Endothelial cell of umbilical vein (primary cell): ENCODE data around the gene ALDH1A2. TPM values are rescaled to one million over a fixed set of nuclear protein-coding genes. Genes with fewer than 3 reads are reported as not detected.

Source experiments
- BruUV-seq: library from RNA; stranded (reverse); fragments of 400-500 nt; replicated peaks from 2 replicates; lab custom pipeline; 2021; lab: Mats Ljungman, UMichigan
- CTCF ChIA-PET: fragments of 300-600, 350-600 bp; sonication (Branson Sonifier 250); formaldehyde crosslinking; loops from one replicate; lab custom pipeline; 2021; ENCODE audit warnings: antibody characterized with exemption, inconsistent platforms; lab: Charles Lee
- POLR2A ChIA-PET: fragments of 300-600, 350-600 bp; sonication (Branson Sonifier 250); formaldehyde crosslinking; loops from one replicate; lab custom pipeline; 2021; ENCODE audit warnings: antibody characterized with exemption, inconsistent platforms; lab: Charles Lee
- DNase-seq: peaks from one replicate; pipeline ENCODE4 v3.0.0-alpha.2; 2011; ENCODE audit warnings: low read depth, low spot score
- FAIRE-seq: peaks from 2 replicates; lab custom pipeline; 2011; peaks lifted over from hg19 to GRCh38; lab: Jason Lieb, UNC
- H2AFZ ChIP-seq: 2 replicates; pipeline ENCODE4 v1.6.0; 2012; ENCODE audit warnings: low read depth, low read length, control low read depth, inconsistent platforms
- H3K27ac ChIP-seq: 2 replicates; pipeline ENCODE4 v1.5.1; 2011; ENCODE audit warnings: low read depth, mild to moderate bottlenecking, control low read depth, low read length, moderate library complexity; ENCODE audit not compliant: insufficient read depth
- H3K27me3 ChIP-seq, 2 experiments: 2 replicates each; pipeline versions ENCODE4 v1.6.0 to v1.6.1; 2011; ENCODE audit warnings: low read length in 2 of 2, mixed read lengths in 1 of 2; ENCODE audit not compliant: control insufficient read depth in 2 of 2, insufficient read depth in 2 of 2
- H3K36me3 ChIP-seq, 2 experiments: 2 replicates in 1 of 2; 3 replicates in 1 of 2; pipeline ENCODE4 v1.5.1; 2011; ENCODE audit warnings: low read length in 2 of 2, mild to moderate bottlenecking in 1 of 2, moderate library complexity in 1 of 2; ENCODE audit not compliant: control insufficient read depth in 2 of 2, insufficient read depth in 2 of 2; ENCODE audit errors: extremely low read depth in 1 of 2
- H3K4me1 ChIP-seq: 3 replicates; pipeline ENCODE4 v1.5.1; 2011; ENCODE audit warnings: mild to moderate bottlenecking, low read length; ENCODE audit not compliant: control insufficient read depth, insufficient read depth; ENCODE audit errors: extremely low read depth
- H3K4me2 ChIP-seq: 2 replicates; pipeline ENCODE4 v1.6.1; 2011; ENCODE audit warnings: low read length, control low read depth, mixed read lengths; ENCODE audit not compliant: insufficient read depth
- H3K4me3 ChIP-seq, 3 experiments: fragments of 200-600 bp in 1 of 3; sonication (generic), shearing (Covaris generic) in 1 of 3; replicated peaks in 1 of 3; 2 replicates each; pipeline ENCODE4 v1.5.1; 2011 to 2016; ENCODE audit warnings: control low read depth in 3 of 3, low read length in 3 of 3, mild to moderate bottlenecking in 2 of 3, inconsistent platforms in 1 of 3, low read depth in 1 of 3, moderate library complexity in 1 of 3; ENCODE audit not compliant: insufficient read depth in 1 of 3
- H3K79me2 ChIP-seq: 2 replicates; pipeline ENCODE4 v1.6.0; 2012; ENCODE audit warnings: low read length, inconsistent platforms; ENCODE audit not compliant: control insufficient read depth, insufficient read depth
- H3K9ac ChIP-seq: replicated peaks from 2 replicates; pipeline ENCODE3; 2011; ENCODE audit warnings: low read length, control low read depth; ENCODE audit not compliant: insufficient read depth; ENCODE audit errors: extremely low read depth
- H3K9me1 ChIP-seq: replicated peaks from 3 replicates; pipeline ENCODE4 v1.6.0; 2011; ENCODE audit warnings: mild to moderate bottlenecking, low read length; ENCODE audit not compliant: control insufficient read depth, insufficient read depth; ENCODE audit errors: extremely low read depth
- H3K9me3 ChIP-seq: replicated peaks from 2 replicates; pipeline ENCODE4 v1.5.1; 2012; ENCODE audit warnings: low read length, inconsistent platforms; ENCODE audit not compliant: control insufficient read depth, insufficient read depth
- H4K20me1 ChIP-seq: replicated peaks from 2 replicates; pipeline ENCODE3; 2011; ENCODE audit warnings: mild to moderate bottlenecking, low read length; ENCODE audit not compliant: control insufficient read depth, insufficient read depth; ENCODE audit errors: extremely low read depth
- FOS ChIP-seq: IDR thresholded peaks from 2 replicates; pipeline ENCODE4 v1.6.1; 2011; ENCODE audit warnings: mild to moderate bottlenecking, low read length, moderate library complexity, borderline replicate concordance; ENCODE audit not compliant: insufficient read depth
- GATA2 ChIP-seq: IDR thresholded peaks from 2 replicates; pipeline ENCODE4 v1.7.0; 2011; ENCODE audit warnings: low read depth, mild to moderate bottlenecking, moderate library complexity, mixed read lengths, low read length; ENCODE audit not compliant: insufficient read length, insufficient read depth
- JUN ChIP-seq: IDR thresholded peaks from 2 replicates; pipeline ENCODE4 v1.6.1; 2011; ENCODE audit warnings: borderline replicate concordance, low read depth; ENCODE audit not compliant: insufficient read length, insufficient read depth
- POLR2AphosphoS5 ChIP-seq: IDR thresholded peaks from 2 replicates; pipeline ENCODE4 v1.6.1; 2012; ENCODE audit warnings: low read depth, mild to moderate bottlenecking, control low read depth, low read length, moderate library complexity; ENCODE audit not compliant: insufficient read depth
- dilution Hi-C: fragments of 300-500 bp; cut with MboI; formaldehyde crosslinking; loops from one replicate; pipeline ENCODE4 v1.15.0; 2019; ENCODE audit warnings: low sequenced_read_pairs; ENCODE audit not compliant: extremely low pct_ligation_motif_present
- intact Hi-C: fragments of 100-400 bp; cut with micrococcal nuclease; formaldehyde crosslinking; loops from one replicate; pipeline ENCODE4 v1.10.0; 2022
- polyA plus RNA-seq, 4 experiments: library from polyadenylated mRNA; depleted of rRNA in 3 of 4; stranded (reverse) in 3 of 4; unstranded in 1 of 4; fragments of >200 nt; gene quantifications; 2 replicates each; pipeline versions ENCODE4 v1.2.1 to v1.2.3, GENCODE V29; 2011 to 2012; ENCODE audit warnings: missing spikeins in 1 of 4
- total RNA-seq: library from RNA; stranded (reverse); gene quantifications from 2 replicates; pipeline ENCODE4 v1.2.3, GENCODE V29; 2021
- TF ChIP-seq, protein P1 (sequence below): IDR thresholded peaks from 2 replicates; pipeline ENCODE4 v1.6.1; 2011; ENCODE audit not compliant: insufficient read depth, insufficient read length
- TF ChIP-seq, protein P2 (sequence below), 2 donors: IDR thresholded peaks; 1 replicate in 1 of 2; 2 replicates in 1 of 2; pipeline ENCODE4 v1.5.1; 2011; ENCODE audit warnings: low read length in 2 of 2, mild to moderate bottlenecking in 2 of 2, moderate library complexity in 2 of 2, control low read depth in 1 of 2, inconsistent platforms in 1 of 2, low read depth in 1 of 2; ENCODE audit not compliant: insufficient read depth in 1 of 2; ENCODE audit errors: extremely low read depth in 1 of 2

The ALDH1A2 gene
- total and polyA plus RNA-seq, 2 donors (not counting 3 experiments of a cell fraction or from before 2014, with no cell fraction given): 16.3 to 34.9 TPM

GRCh38 chr15:58086491-58086890 is 21.0 kb upstream of the ALDH1A2 start:
- peak overlapping the region; percentile 16 for H3K4me2 ChIP-seq
- no peak for TF ChIP-seq POLR2AphosphoS5
- TF ChIP-seq GATA2: no peak
- TF ChIP-seq JUN: peak; percentile 46
- peak; percentile 72 for TF ChIP-seq FOS
- TF ChIP-seq, protein P1, sequence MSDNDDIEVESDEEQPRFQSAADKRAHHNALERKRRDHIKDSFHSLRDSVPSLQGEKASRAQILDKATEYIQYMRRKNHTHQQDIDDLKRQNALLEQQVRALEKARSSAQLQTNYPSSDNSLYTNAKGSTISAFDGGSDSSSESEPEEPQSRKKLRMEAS: no peak
- TF ChIP-seq, protein P2, sequence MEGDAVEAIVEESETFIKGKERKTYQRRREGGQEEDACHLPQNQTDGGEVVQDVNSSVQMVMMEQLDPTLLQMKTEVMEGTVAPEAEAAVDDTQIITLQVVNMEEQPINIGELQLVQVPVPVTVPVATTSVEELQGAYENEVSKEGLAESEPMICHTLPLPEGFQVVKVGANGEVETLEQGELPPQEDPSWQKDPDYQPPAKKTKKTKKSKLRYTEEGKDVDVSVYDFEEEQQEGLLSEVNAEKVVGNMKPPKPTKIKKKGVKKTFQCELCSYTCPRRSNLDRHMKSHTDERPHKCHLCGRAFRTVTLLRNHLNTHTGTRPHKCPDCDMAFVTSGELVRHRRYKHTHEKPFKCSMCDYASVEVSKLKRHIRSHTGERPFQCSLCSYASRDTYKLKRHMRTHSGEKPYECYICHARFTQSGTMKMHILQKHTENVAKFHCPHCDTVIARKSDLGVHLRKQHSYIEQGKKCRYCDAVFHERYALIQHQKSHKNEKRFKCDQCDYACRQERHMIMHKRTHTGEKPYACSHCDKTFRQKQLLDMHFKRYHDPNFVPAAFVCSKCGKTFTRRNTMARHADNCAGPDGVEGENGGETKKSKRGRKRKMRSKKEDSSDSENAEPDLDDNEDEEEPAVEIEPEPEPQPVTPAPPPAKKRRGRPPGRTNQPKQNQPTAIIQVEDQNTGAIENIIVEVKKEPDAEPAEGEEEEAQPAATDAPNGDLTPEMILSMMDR (IDR thresholded peaks at IDR 0.05; ENCODE audit: extremely low read depth in 1 of 2, insufficient read depth in 1 of 2, low read depth in 1 of 2, low read length in 2 of 2): no peak
- BruUV-seq: no TSS peak
- peaks cover 6% of the 10 kb centered on the region for H3K4me1 ChIP-seq
- no peaks in the 10 kb centered on the region for H3K27me3 ChIP-seq
- no peaks in the 10 kb centered on the region for H3K9me3 ChIP-seq
- dilution Hi-C loops (no loop called here), intact Hi-C loops (no loop called here)
- H2AFZ ChIP-seq: no peak overlapping the region
- H3K27ac ChIP-seq: no peak overlapping the region
- ChIA-PET CTCF (interaction anchor here (0.7 to 2.0 kb wide), 5 partner anchors 9 to 336 kb away, joined by 3 to 7 read pairs (median 3); no protein-coding TSS in a partner anchor), POLR2A (no interaction called here)
- H3K36me3 ChIP-seq: no peaks in the 10 kb centered on the region
- H3K79me2 ChIP-seq: no peaks in the 10 kb centered on the region
- peak; percentile 36 for DNase-seq
- H3K9me1 ChIP-seq: no peaks in the 10 kb centered on the region
- FAIRE-seq: no peak
- H4K20me1 ChIP-seq: no peaks in the 10 kb centered on the region
- no peak overlapping the region for H3K4me3 ChIP-seq
- no peak overlapping the region for H3K9ac ChIP-seq
